ENCODE results near the gene IRGC. TPM values are rescaled to one million over a fixed set of nuclear protein-coding genes. Genes with fewer than 3 reads are reported as not detected.
"Not testable (repeated sequence)": the region's sequence is repeated elsewhere in the genome, so short reads cannot be mapped to it uniquely, and the experiment has no call there.

IRGC gene
- total RNA-seq, 2 donors from 2014 or later, result not detected

DNA sequence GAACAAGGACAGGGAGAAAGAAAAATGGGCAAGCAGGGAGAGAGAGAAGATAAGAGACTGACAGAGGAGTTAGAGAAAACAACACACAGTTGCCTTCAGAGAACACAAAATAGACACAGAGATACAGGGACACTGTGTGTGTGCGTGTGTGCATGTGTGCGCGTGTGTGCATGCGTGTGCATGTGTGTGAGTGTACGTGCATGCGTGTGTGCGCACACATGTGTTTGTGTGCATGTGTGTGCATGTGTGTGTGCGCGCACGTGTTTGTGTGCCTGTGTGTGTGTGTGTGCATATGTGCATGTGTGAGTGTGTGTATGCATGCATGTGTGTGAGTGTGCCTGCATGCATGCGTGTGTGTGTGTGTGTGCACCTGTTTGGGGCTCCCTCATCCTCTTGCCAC, 40.0 kb upstream of the IRGC start:
- Histone ChIP-seq H3K9ac (ENCODE audit: extremely low read depth, low read length, poor library complexity, severe bottlenecking) (no peak overlapping the region), H3K27ac (ENCODE audit: low read depth, low read length) (no peak overlapping the region), H3K4me3 (ENCODE audit: low read length) (no peak overlapping the region), H3K36me3 (ENCODE audit: control insufficient read depth, insufficient read depth, low read length) (no peaks in the 10 kb centered on the region), H3K27me3 (ENCODE audit: control insufficient read depth, insufficient read depth, low read length, poor library complexity, severe bottlenecking) (no peaks in the 10 kb centered on the region), H3K4me1 (ENCODE audit: control insufficient read depth, insufficient read depth, low read length) (no peaks in the 10 kb centered on the region), H3K9me3 (ENCODE audit: control insufficient read depth, low read length) (no peaks in the 10 kb centered on the region)
- Mint-ChIP-seq H3K27ac (no peak overlapping the region), H3K4me3 (no peak overlapping the region), H3K36me3 (ENCODE audit: low read depth) (no peaks in the 10 kb centered on the region), H3K9me3 (no peaks in the 10 kb centered on the region), H3K27me3 (ENCODE audit: insufficient read depth) (peaks cover 37% of the 10 kb centered on the region), H3K4me1 (peaks cover 13% of the 10 kb centered on the region)
- no peak for DNase-seq
- TF ChIP-seq, protein P1, sequence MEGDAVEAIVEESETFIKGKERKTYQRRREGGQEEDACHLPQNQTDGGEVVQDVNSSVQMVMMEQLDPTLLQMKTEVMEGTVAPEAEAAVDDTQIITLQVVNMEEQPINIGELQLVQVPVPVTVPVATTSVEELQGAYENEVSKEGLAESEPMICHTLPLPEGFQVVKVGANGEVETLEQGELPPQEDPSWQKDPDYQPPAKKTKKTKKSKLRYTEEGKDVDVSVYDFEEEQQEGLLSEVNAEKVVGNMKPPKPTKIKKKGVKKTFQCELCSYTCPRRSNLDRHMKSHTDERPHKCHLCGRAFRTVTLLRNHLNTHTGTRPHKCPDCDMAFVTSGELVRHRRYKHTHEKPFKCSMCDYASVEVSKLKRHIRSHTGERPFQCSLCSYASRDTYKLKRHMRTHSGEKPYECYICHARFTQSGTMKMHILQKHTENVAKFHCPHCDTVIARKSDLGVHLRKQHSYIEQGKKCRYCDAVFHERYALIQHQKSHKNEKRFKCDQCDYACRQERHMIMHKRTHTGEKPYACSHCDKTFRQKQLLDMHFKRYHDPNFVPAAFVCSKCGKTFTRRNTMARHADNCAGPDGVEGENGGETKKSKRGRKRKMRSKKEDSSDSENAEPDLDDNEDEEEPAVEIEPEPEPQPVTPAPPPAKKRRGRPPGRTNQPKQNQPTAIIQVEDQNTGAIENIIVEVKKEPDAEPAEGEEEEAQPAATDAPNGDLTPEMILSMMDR (conservative IDR thresholded peaks at IDR 0.05), result no peak
- WGBS, 2 experiments (ENCODE audit: insufficient coverage in 1 of 2, insufficient read length in 1 of 2), result 91% methylated on average over 5 to 11 of the region's 11 CpGs

DNA sequence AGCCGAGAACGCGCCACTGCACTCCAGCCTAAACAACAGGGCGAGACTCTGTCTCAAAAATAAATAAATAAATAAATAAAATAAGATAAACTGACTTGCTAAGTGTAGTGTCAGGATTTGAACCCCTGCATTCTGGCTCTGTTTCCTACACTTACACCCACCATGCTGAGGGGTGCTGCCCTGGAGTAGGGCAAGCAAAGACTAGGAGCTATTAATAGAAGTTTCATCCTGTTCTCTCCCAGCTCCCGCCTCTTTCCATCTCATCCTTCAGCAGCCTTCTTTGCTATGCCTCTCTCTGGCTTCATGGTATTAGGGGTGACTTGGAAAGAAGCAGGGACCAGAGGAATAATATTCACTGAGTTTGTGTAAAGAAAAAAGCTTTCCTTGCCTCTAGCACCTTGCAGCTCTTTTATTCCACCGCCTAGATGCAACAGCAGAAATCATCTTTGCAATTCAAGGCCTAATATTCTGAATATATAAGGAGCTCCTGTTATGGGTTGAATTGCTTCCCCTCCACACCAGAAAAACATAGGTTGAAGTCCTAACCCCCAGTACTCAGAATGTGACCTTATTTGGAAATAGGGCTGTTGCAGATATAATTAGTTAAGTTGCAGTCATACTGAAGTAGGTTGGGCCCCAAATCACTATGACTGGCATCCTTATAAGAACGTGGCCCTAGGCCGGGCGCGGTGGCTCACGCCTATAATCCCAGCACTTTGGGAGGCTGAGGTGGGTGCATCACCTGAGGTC, 37.2 kb upstream of the IRGC start:
- Histone ChIP-seq H3K27ac (ENCODE audit: low read depth, low read length) (no peak overlapping the region), H3K4me3 (ENCODE audit: low read length) (no peak overlapping the region), H3K4me1 (ENCODE audit: control insufficient read depth, insufficient read depth, low read length) (no peaks in the 10 kb centered on the region), H3K36me3 (ENCODE audit: control insufficient read depth, insufficient read depth, low read length) (no peaks in the 10 kb centered on the region), H3K9me3 (ENCODE audit: control insufficient read depth, low read length) (no peaks in the 10 kb centered on the region), H3K27me3 (ENCODE audit: control insufficient read depth, insufficient read depth, low read length, poor library complexity, severe bottlenecking) (no peaks in the 10 kb centered on the region), H3K9ac (ENCODE audit: extremely low read depth, low read length, poor library complexity, severe bottlenecking) (no peak overlapping the region)
- Mint-ChIP-seq H3K4me3 (no peak overlapping the region), H3K36me3 (ENCODE audit: low read depth) (no peaks in the 10 kb centered on the region), H3K4me1 (peaks cover 13% of the 10 kb centered on the region), H3K27ac (no peak overlapping the region), H3K27me3 (ENCODE audit: insufficient read depth) (peaks cover 40% of the 10 kb centered on the region), H3K9me3 (no peaks in the 10 kb centered on the region)
- no peak for DNase-seq
- TF ChIP-seq, protein P1 (conservative IDR thresholded peaks at IDR 0.05), result no peak
- 80 to 89% methylated on average over 1 to 8 of the region's 11 CpGs for WGBS, 2 experiments (ENCODE audit: insufficient coverage in 1 of 2, insufficient read length in 1 of 2)

DNA sequence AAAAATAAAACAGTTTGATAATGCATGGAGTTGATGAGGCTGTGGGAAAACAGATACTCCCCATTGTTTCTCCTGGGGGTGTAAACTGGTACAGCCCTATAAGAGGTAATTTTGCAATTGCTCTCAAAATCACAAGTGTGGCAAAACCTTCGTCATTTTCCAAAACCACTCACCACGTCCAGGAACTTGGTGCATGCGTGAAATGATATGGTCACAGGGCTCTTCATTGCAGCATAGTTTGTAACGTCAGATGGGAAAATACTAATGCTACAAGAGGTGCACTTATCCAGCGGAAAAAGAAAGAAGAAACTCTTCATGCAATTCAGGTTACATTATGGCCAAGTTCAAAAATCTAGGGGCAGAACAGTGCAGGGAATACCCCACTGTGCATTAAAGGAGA, 34.1 kb upstream of the IRGC start:
- H3K27ac Mint-ChIP-seq, result no peak overlapping the region
- TF ChIP-seq, protein P1 (conservative IDR thresholded peaks at IDR 0.05), result no peak
- H3K36me3 Mint-ChIP-seq (ENCODE audit: low read depth), result no peaks in the 10 kb centered on the region
- 88 to 90% methylated on average over 5 of the region's 5 CpGs for WGBS, 2 experiments (ENCODE audit: insufficient coverage in 1 of 2, insufficient read length in 1 of 2)
- no peaks in the 10 kb centered on the region for H3K9me3 Mint-ChIP-seq
- H3K27me3 Mint-ChIP-seq (ENCODE audit: insufficient read depth), result peaks cover 18% of the 10 kb centered on the region
- Histone ChIP-seq H3K4me3 (ENCODE audit: low read length) (no peak overlapping the region), H3K9ac (ENCODE audit: extremely low read depth, low read length, poor library complexity, severe bottlenecking) (no peak overlapping the region), H3K27ac (ENCODE audit: low read depth, low read length) (no peak overlapping the region), H3K36me3 (ENCODE audit: control insufficient read depth, insufficient read depth, low read length) (no peaks in the 10 kb centered on the region), H3K27me3 (ENCODE audit: control insufficient read depth, insufficient read depth, low read length, poor library complexity, severe bottlenecking) (no peaks in the 10 kb centered on the region), H3K9me3 (ENCODE audit: control insufficient read depth, low read length) (no peaks in the 10 kb centered on the region), H3K4me1 (ENCODE audit: control insufficient read depth, insufficient read depth, low read length) (no peaks in the 10 kb centered on the region)
- DNase-seq, result no peak
- H3K4me3 Mint-ChIP-seq, result no peak overlapping the region
- peaks cover 5% of the 10 kb centered on the region for H3K4me1 Mint-ChIP-seq

DNA sequence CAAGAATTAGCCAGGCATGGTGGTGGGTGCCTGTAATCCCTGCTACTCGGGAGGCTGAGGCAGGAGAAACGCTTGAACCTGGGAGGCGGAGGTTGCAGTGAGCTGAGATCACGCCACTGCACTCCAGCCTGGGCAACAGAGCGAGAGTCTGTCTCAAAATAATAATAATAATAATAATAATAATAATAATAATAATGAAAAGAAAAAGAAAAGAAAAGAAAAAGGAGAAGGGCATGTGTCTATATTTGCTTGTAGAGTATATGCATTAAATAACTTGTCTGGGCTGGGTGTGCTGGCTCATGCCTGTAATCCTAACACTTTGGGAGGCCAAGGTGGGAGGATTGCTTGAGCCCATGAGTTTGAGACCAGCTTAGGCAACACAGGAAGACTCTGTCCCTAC, 33.6 kb upstream of the IRGC start:
- not testable (repeated sequence) for H3K4me3 ChIP-seq (ENCODE audit: low read length); H3K36me3 ChIP-seq (ENCODE audit: control insufficient read depth, insufficient read depth, low read length); H3K27me3 ChIP-seq (ENCODE audit: control insufficient read depth, insufficient read depth, low read length, poor library complexity, severe bottlenecking); H3K4me1 Mint-ChIP-seq; H3K9me3 Mint-ChIP-seq; H3K4me1 ChIP-seq (ENCODE audit: control insufficient read depth, insufficient read depth, low read length); H3K36me3 Mint-ChIP-seq (ENCODE audit: low read depth); DNase-seq; H3K27ac ChIP-seq (ENCODE audit: low read depth, low read length); H3K27ac Mint-ChIP-seq; H3K9ac ChIP-seq (ENCODE audit: extremely low read depth, low read length, poor library complexity, severe bottlenecking); H3K4me3 Mint-ChIP-seq; H3K9me3 ChIP-seq (ENCODE audit: control insufficient read depth, low read length)
- 100% methylated on average over 3 of the region's 5 CpGs; no CpG with 5 or more reads in 1 of the 2 experiments for WGBS, 2 experiments (ENCODE audit: insufficient coverage in 1 of 2, insufficient read length in 1 of 2)
- H3K27me3 Mint-ChIP-seq (ENCODE audit: insufficient read depth), result peaks cover 14% of the 10 kb centered on the region
